ENCODE data around the gene BABAM2. TPM values are rescaled to one million over a fixed set of nuclear protein-coding genes. Genes with fewer than 3 reads are reported as not detected.

BABAM2 gene
- total RNA-seq, 1 donor: 28.5 TPM

DNA sequence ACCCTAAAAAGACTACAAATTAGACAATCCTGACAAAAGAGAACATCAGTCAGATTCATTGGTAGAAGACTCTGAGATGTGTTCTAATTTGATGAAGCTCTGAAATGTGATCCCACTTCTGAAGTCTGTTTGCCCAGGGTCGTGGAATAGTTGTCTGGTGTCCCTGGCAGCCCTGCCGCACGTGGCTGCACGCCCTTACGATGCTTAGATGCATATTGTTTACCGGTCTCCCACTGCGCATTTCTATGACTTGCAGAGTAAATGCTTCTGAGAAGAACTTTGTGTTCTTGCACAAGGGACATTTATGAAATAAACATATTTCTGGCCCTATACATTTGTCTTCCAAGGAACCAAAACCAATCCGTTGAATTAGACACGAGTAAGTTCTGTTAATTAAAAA, 243.2 kb downstream of the BABAM2 start:
- TF ChIP-seq, protein P1, sequence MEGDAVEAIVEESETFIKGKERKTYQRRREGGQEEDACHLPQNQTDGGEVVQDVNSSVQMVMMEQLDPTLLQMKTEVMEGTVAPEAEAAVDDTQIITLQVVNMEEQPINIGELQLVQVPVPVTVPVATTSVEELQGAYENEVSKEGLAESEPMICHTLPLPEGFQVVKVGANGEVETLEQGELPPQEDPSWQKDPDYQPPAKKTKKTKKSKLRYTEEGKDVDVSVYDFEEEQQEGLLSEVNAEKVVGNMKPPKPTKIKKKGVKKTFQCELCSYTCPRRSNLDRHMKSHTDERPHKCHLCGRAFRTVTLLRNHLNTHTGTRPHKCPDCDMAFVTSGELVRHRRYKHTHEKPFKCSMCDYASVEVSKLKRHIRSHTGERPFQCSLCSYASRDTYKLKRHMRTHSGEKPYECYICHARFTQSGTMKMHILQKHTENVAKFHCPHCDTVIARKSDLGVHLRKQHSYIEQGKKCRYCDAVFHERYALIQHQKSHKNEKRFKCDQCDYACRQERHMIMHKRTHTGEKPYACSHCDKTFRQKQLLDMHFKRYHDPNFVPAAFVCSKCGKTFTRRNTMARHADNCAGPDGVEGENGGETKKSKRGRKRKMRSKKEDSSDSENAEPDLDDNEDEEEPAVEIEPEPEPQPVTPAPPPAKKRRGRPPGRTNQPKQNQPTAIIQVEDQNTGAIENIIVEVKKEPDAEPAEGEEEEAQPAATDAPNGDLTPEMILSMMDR (IDR thresholded peaks at IDR 0.05; ENCODE audit: insufficient read depth, low read depth, low read length): no peak
- no peak overlapping the region for H3K4me3 ChIP-seq (ENCODE audit: low read depth, low read length)
- DNase-seq (ENCODE audit: low read depth): no peak

DNA sequence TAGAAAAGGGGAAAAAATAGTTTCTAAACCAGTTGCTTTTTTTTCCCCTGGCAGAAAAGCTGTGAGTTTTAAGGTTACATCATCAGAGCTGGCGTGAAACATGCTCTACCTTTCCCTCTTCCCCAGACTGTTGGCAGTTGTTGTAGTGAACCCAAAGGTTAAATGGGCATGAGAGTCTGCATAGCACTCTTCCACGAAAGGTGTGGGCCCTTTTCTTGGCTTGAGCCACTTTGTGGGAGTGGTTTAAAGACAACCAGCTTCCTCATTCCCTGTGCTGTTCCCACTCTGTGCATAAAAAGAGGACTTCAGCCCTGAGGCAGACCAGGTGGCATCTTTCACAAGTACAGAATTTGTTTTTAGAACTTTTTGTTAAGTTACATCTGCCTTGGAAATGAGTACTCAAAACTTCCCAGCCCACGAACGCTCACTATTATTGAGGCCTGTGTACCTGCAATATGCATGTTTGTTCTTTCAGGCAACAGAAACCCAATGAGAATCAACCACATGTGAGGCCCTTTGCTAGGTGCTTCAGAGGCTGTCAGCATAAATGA, 243.8 kb downstream of the BABAM2 start:
- TF ChIP-seq, protein P1 (IDR thresholded peaks at IDR 0.05; ENCODE audit: insufficient read depth, low read depth, low read length): no peak
- H3K4me3 ChIP-seq (ENCODE audit: low read depth, low read length): no peak overlapping the region
- peak; percentile 51 for DNase-seq (ENCODE audit: low read depth)

DNA sequence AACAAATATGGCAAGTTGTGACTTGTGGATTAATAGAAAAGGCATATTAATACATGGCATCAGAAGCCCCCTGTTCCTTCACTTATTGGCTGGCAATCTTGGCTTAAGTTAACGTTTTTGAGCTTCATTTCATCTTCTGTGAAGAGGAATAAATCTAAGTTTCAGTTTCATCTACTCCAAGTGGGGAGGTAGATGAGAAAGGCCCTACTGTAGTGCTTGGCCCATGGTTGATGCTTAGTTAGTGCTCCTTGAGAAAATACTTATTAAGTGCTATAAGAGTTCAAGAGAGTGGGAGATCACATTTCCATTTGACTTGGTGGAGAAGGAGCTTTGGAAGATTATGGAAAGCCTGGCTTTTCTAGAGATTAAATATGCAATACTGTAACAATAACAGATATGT, 244.3 kb downstream of the BABAM2 start:
- no peak overlapping the region for H3K4me3 ChIP-seq (ENCODE audit: low read depth, low read length)
- DNase-seq (ENCODE audit: low read depth): no peak
- TF ChIP-seq, protein P1 (IDR thresholded peaks at IDR 0.05; ENCODE audit: insufficient read depth, low read depth, low read length): no peak

DNA sequence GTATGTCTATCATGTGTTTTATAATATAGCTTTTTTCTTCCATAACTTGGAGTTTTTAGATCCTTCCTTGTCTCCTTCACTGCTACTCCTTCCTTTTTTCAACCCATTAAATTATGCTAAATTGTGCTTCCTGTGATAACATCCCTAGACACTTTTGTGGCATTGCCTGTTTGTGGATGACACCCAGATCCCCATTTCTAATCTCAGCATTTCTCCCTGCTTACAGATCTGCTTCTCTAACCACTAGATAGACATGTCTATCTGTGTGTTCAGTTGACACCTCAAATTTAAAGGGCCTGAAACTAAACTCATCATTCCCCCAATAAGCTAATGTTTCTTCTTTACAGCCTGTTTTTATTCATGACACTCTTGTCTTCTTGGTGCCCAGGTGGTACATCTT, 244.8 kb downstream of the BABAM2 start:
- TF ChIP-seq, protein P1 (IDR thresholded peaks at IDR 0.05; ENCODE audit: insufficient read depth, low read depth, low read length): no peak
- H3K4me3 ChIP-seq (ENCODE audit: low read depth, low read length): no peak overlapping the region
- DNase-seq (ENCODE audit: low read depth): no peak

DNA sequence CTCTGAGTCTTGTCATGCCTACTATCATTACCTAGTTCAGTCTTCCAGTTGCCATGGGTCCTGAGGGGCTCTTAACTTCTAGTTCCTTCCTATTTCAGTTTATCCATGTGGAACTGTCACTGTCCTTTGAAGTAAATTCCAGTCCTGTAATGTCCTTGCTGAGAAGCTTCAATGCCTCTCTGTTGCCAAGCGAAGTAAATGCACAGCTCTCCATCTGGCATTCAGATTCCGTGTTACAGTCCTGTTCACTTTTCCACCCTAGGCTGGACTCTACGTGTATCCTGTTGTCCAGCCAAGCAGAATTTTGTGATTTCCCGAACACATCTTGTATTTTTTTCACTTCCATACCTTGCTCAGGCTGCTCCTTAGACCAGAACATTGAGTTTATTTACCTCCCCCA, 245.3 kb downstream of the BABAM2 start:
- TF ChIP-seq, protein P1 (IDR thresholded peaks at IDR 0.05; ENCODE audit: insufficient read depth, low read depth, low read length): no peak
- no peak overlapping the region for H3K4me3 ChIP-seq (ENCODE audit: low read depth, low read length)
- DNase-seq (ENCODE audit: low read depth): no peak

DNA sequence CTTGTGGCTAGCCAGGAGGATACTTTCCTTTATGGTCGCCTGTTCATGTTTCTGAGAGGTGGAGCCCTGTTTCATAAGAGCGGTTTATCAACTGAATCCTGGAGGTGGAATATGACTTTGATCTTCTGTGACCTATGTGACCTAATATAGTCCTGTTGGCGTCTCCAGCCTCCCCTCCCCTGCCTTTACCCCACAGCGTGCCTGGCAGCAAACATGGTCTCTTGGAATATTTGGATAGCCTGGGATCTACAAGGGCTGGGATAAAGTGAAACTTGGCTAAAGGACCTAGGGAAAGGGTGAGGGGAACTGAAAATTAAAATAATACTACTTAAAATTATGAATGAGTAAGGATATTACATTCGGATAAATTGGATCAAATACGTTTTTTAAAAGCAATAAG, 246.0 kb downstream of the BABAM2 start:
- DNase-seq (ENCODE audit: low read depth): no peak
- TF ChIP-seq, protein P1 (IDR thresholded peaks at IDR 0.05; ENCODE audit: insufficient read depth, low read depth, low read length): no peak
- no peak overlapping the region for H3K4me3 ChIP-seq (ENCODE audit: low read depth, low read length)

DNA sequence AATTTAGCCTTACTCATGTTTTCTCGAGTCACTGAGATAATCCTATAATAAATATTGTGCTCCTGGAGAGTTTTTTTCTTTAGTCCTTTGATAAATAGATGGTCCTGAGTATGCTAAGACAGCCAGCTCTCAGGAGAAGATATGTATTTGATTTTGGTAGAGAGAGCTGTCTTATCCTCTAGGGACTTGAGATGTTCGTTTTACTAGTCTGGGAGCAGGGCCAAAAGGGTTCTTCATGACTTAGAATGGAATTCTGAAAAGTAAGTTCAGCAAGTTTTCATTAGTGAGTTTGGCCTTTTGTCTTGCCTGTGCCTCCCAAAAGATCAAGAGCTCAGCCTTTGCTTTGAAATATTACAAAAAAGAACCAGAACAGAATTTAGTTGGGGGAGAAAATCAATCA, 246.7 kb downstream of the BABAM2 start:
- H3K4me3 ChIP-seq (ENCODE audit: low read depth, low read length): no peak overlapping the region
- DNase-seq (ENCODE audit: low read depth): peak; percentile 96
- TF ChIP-seq, protein P1 (IDR thresholded peaks at IDR 0.05; ENCODE audit: insufficient read depth, low read depth, low read length): no peak
